ENCODE results near the gene CD55. TPM values are rescaled to one million over a fixed set of nuclear protein-coding genes. Genes with fewer than 3 reads are reported as not detected.

The CD55 gene
- polyA plus RNA-seq, 1 donor from 2014 or later = 1.4 TPM

GRCh38 chr1:207333620-207334019 is 12.1 kb downstream of the CD55 start:
- no peaks in the 10 kb centered on the region for H3K9me3 ChIP-seq (ENCODE audit: low read length)
- no peaks in the 10 kb centered on the region for H4K20me1 ChIP-seq (ENCODE audit: insufficient read depth)
- no peaks in the 10 kb centered on the region for H3F3A ChIP-seq (ENCODE audit: insufficient read depth, low read length, poor library complexity, severe bottlenecking)
- H3K79me2 ChIP-seq (replicated peaks; ENCODE audit: insufficient read depth, low read length) = no peaks in the 10 kb centered on the region
- H3K4me3 ChIP-seq (ENCODE audit: low read length) = no peak overlapping the region
- no peak overlapping the region for H3K9ac ChIP-seq (ENCODE audit: low read length)
- no peak overlapping the region for H3K27ac ChIP-seq (ENCODE audit: low read length)
- H3K36me3 ChIP-seq (ENCODE audit: insufficient read depth, low read length) = no peaks in the 10 kb centered on the region
- TF ChIP-seq RAD21 (conservative IDR thresholded peaks at IDR 0.05) = no peak
- TF ChIP-seq REST (IDR thresholded peaks at IDR 0.05; ENCODE audit: borderline replicate concordance) = no peak
- TF ChIP-seq TAF1 (IDR thresholded peaks at IDR 0.05; ENCODE audit: low read depth) = no peak
- TF ChIP-seq POLR2AphosphoS5 (IDR thresholded peaks at IDR 0.05) = no peak
- no peak for TF ChIP-seq MXI1 (conservative IDR thresholded peaks at IDR 0.05; ENCODE audit: poor library complexity, severe bottlenecking)
- no peak for TF ChIP-seq EZH2 (IDR thresholded peaks at IDR 0.05; ENCODE audit: borderline replicate concordance, insufficient read depth, low read length, poor library complexity, severe bottlenecking)
- no peak for TF ChIP-seq SMC3 (conservative IDR thresholded peaks at IDR 0.05; ENCODE audit: poor library complexity)
- no peak for TF ChIP-seq CTCF (IDR thresholded peaks at IDR 0.05; ENCODE audit: poor library complexity, severe bottlenecking)
- no peak for TF ChIP-seq EP300 (conservative IDR thresholded peaks at IDR 0.05; ENCODE audit: poor library complexity, severe bottlenecking)
- H3K27me3 ChIP-seq (ENCODE audit: insufficient read depth, low read depth, low read length) = no peaks in the 10 kb centered on the region
- H3K9me2 ChIP-seq (ENCODE audit: insufficient read depth, low read length) = no peaks in the 10 kb centered on the region
- no peak overlapping the region for H3K4me2 ChIP-seq (ENCODE audit: low read length)
- H2AFZ ChIP-seq (ENCODE audit: low read depth, low read length) = no peak overlapping the region

DNA sequence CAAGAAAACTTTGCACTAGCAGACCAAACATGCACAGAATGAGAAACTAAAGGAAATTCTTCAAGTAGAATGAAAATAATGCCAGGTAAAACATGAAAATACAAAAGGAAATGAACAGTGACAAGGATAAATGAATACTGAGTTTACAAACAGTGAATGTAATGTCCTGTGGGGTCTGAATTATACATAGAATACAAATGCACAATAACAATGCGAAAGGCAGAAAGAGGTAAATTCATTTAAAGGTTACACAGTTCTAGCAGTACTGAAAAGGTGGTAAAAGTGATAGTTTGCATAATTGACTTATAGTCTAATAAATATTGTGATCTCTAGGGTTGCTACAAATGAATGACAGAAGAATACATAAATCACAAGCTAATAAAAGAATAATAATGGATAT is 12.9 kb downstream of the CD55 start:
- Histone ChIP-seq H3K36me3 (ENCODE audit: insufficient read depth, low read length) (no peaks in the 10 kb centered on the region), H3K79me2 (replicated peaks; ENCODE audit: insufficient read depth, low read length) (no peaks in the 10 kb centered on the region)
- TF ChIP-seq CTCF (IDR thresholded peaks at IDR 0.05; ENCODE audit: poor library complexity, severe bottlenecking) (no peak), EP300 (conservative IDR thresholded peaks at IDR 0.05; ENCODE audit: poor library complexity, severe bottlenecking) (no peak), RAD21 (conservative IDR thresholded peaks at IDR 0.05) (no peak), TAF1 (IDR thresholded peaks at IDR 0.05; ENCODE audit: low read depth) (no peak), EZH2 (IDR thresholded peaks at IDR 0.05; ENCODE audit: borderline replicate concordance, insufficient read depth, low read length, poor library complexity, severe bottlenecking) (no peak), REST (IDR thresholded peaks at IDR 0.05; ENCODE audit: borderline replicate concordance) (no peak), MXI1 (conservative IDR thresholded peaks at IDR 0.05; ENCODE audit: poor library complexity, severe bottlenecking) (no peak), SMC3 (conservative IDR thresholded peaks at IDR 0.05; ENCODE audit: poor library complexity) (no peak), POLR2AphosphoS5 (IDR thresholded peaks at IDR 0.05) (no peak)

More for the DNA sequence above, 12.9 kb downstream of the CD55 start:
- Histone ChIP-seq H3K9me3 (ENCODE audit: low read length) (no peaks in the 10 kb centered on the region), H3K9ac (ENCODE audit: low read length) (no peak overlapping the region), H3K27ac (ENCODE audit: low read length) (no peak overlapping the region), H3K4me3 (ENCODE audit: low read length) (no peak overlapping the region), H2AFZ (ENCODE audit: low read depth, low read length) (no peak overlapping the region), H3K27me3 (ENCODE audit: insufficient read depth, low read depth, low read length) (no peaks in the 10 kb centered on the region), H4K20me1 (ENCODE audit: insufficient read depth) (no peaks in the 10 kb centered on the region), H3K4me2 (ENCODE audit: low read length) (no peak overlapping the region), H3F3A (ENCODE audit: insufficient read depth, low read length, poor library complexity, severe bottlenecking) (no peaks in the 10 kb centered on the region), H3K9me2 (ENCODE audit: insufficient read depth, low read length) (no peaks in the 10 kb centered on the region)

All from neural cell (in vitro differentiated cells).